Neuronal stem cell (in vitro differentiated cells): ENCODE measurements around the gene DELE1.

Source experiments
- DNase-seq: peaks from one replicate; pipeline ENCODE4 v3.0.0-alpha.2; 2013; ENCODE audit warnings: low spot score
- H2AFZ ChIP-seq: one replicate; pipeline ENCODE4 v1.6.1; 2013; ENCODE audit warnings: mild to moderate bottlenecking, low read length, inconsistent platforms
- H2AK5ac ChIP-seq: 2 replicates; pipeline ENCODE4 v1.6.1; 2013; ENCODE audit warnings: low read depth, mild to moderate bottlenecking, inconsistent platforms, low read length, moderate library complexity, mixed read lengths
- H2BK120ac ChIP-seq: 2 replicates; pipeline ENCODE4 v1.6.1; 2013; ENCODE audit warnings: low read depth, mild to moderate bottlenecking, inconsistent platforms, low read length, moderate library complexity, mixed read lengths
- H2BK12ac ChIP-seq: one replicate; pipeline ENCODE4 v1.6.1; 2013; ENCODE audit warnings: low read length, inconsistent platforms
- H2BK15ac ChIP-seq: 2 replicates; pipeline ENCODE4 v1.6.1; 2013; ENCODE audit warnings: mild to moderate bottlenecking, low read length, inconsistent platforms, mixed read lengths
- H2BK5ac ChIP-seq: one replicate; pipeline ENCODE4 v1.6.1; 2013; ENCODE audit warnings: inconsistent platforms, mild to moderate bottlenecking, low read length, moderate library complexity
- H3K14ac ChIP-seq: one replicate; pipeline ENCODE4 v1.6.1; 2013; ENCODE audit warnings: low read length, inconsistent platforms
- H3K18ac ChIP-seq: 2 replicates; pipeline ENCODE4 v1.6.1; 2013; ENCODE audit warnings: low read length, inconsistent platforms
- H3K23ac ChIP-seq: 2 replicates; pipeline ENCODE4 v1.6.1; 2013; ENCODE audit warnings: low read depth, mild to moderate bottlenecking, mixed read lengths, low read length, inconsistent platforms; ENCODE audit not compliant: poor library complexity
- H3K27ac ChIP-seq: replicated peaks from 3 replicates; pipeline ENCODE4 v1.5.1; 2013; ENCODE audit warnings: low read length, inconsistent platforms
- H3K27me3 ChIP-seq, 3 experiments: 2 replicates each; pipeline ENCODE4 v1.6.1; 2013; ENCODE audit warnings: low read length in 3 of 3, mild to moderate bottlenecking in 2 of 3, inconsistent platforms in 1 of 3, low read depth in 1 of 3, mixed read lengths in 1 of 3, moderate library complexity in 1 of 3; ENCODE audit not compliant: control insufficient read depth in 3 of 3, insufficient read depth in 3 of 3
- H3K36me3 ChIP-seq, 2 donors: replicated peaks in 1 of 2; 2 replicates each; pipeline ENCODE4 v1.6.1; 2013; ENCODE audit warnings: low read length in 2 of 2; ENCODE audit not compliant: control insufficient read depth in 2 of 2, insufficient read depth in 2 of 2
- H3K4ac ChIP-seq: 2 replicates; pipeline ENCODE4 v1.6.1; 2013; ENCODE audit warnings: inconsistent platforms, mild to moderate bottlenecking, low read length, moderate library complexity
- H3K4me1 ChIP-seq, 2 donors: 1 replicate in 1 of 2; 2 replicates in 1 of 2; pipeline ENCODE4 v1.6.1; 2013; ENCODE audit warnings: low read length in 2 of 2, low read depth in 1 of 2; ENCODE audit not compliant: control insufficient read depth in 2 of 2, insufficient read depth in 1 of 2
- H3K4me2 ChIP-seq: one replicate; pipeline ENCODE4 v1.6.1; 2013; ENCODE audit warnings: mild to moderate bottlenecking, low read length, inconsistent platforms; ENCODE audit not compliant: insufficient read depth, poor library complexity, severe bottlenecking
- H3K4me3 ChIP-seq, 2 donors: 2 replicates each; pipeline ENCODE4 v1.5.1; 2013; ENCODE audit warnings: low read length in 2 of 2, mild to moderate bottlenecking in 2 of 2, inconsistent platforms in 1 of 2, moderate library complexity in 1 of 2
- H3K79me1 ChIP-seq: one replicate; pipeline ENCODE4 v1.6.1; 2013; ENCODE audit warnings: low read depth, mild to moderate bottlenecking, inconsistent platforms, low read length, moderate library complexity
- H3K9ac ChIP-seq: one replicate; pipeline ENCODE4 v1.6.1; 2013; ENCODE audit warnings: mild to moderate bottlenecking, low read depth, low read length, inconsistent platforms; ENCODE audit not compliant: poor library complexity
- H3K9me3 ChIP-seq, 2 donors: replicated peaks in 1 of 2; 2 replicates each; pipeline versions ENCODE3 to v1.6.1; 2013; ENCODE audit warnings: low read length in 2 of 2, mild to moderate bottlenecking in 2 of 2, inconsistent platforms in 1 of 2, low read depth in 1 of 2, mixed read lengths in 1 of 2, moderate library complexity in 1 of 2; ENCODE audit not compliant: control insufficient read depth in 2 of 2, insufficient read depth in 1 of 2
- H4K8ac ChIP-seq: one replicate; pipeline ENCODE4 v1.6.1; 2013; ENCODE audit warnings: low read depth, mild to moderate bottlenecking, inconsistent platforms, low read length, moderate library complexity
- H4K91ac ChIP-seq: one replicate; pipeline ENCODE4 v1.6.1; 2013; ENCODE audit warnings: low read length, low read depth, mild to moderate bottlenecking, inconsistent platforms; ENCODE audit not compliant: poor library complexity
- WGBS, 2 donors: extraction: QIAGEN DNeasy Blood & Tissue Kit; methylation state at CpG; one replicate each; pipeline ENCODE4 v1.1.7; 2013; ENCODE audit warnings: missing lambda C conversion rate in 2 of 2, mixed read lengths in 1 of 2; ENCODE audit not compliant: insufficient read length in 2 of 2, insufficient replicate concordance in 1 of 2; ENCODE audit errors: extremely low coverage in 2 of 2; 5-methylcytosine and 5-hydroxymethylcytosine counted together

The DELE1 gene

DNA sequence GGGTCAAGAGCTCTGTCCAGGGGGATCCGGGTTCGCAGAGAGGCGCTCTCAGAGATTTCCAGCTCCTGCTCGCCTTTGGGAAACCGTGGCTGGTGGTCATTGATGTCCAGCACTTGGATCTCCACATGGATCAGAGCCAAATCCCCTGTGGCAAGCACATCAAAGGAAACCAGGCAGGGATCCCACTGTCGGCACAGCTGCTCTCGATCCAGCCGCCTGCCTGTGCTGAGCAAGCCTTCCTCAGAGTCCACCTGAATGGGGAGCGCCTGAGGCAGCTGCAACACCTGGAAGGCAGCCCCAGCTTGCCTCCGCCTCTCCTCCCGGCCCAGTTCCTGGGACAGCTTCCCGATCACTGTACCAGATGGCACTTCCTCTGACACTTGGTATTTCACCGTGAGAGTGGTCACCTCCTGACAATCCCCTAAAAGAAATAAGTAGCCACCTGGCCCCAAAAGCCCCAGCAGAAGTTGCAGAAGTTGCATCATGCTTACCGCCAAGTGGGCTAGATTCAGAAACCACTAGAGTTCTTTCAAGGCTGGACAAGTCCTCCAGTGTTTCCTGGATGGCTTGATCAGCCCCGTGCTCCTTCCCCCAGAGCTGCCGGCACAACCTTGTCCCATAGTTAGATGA lies 33.8 kb downstream of the DELE1 start:
- Histone ChIP-seq H3K4me3 (no peak overlapping the region), H3K79me1 (no peaks in the 10 kb centered on the region), H3K9me3 (no peaks in the 10 kb centered on the region), H3K4ac (no peak overlapping the region), H3K4me1 (peaks cover 7 to 26% of the 10 kb centered on the region in 2 donors), H3K18ac (no peak overlapping the region), H2BK12ac (no peak overlapping the region), H3K4me2 (no peak overlapping the region), H4K8ac (no peak overlapping the region), H3K23ac (no peak overlapping the region), H3K27ac (no peak overlapping the region), H2BK15ac (no peak overlapping the region), H2BK120ac (no peak overlapping the region), H3K36me3 (no peaks in the 10 kb centered on the region), H3K27me3 (no peaks in the 10 kb centered on the region), H3K14ac (no peak overlapping the region), H2AFZ (peak overlapping the region; percentile 75), H3K9ac (no peak overlapping the region), H4K91ac (no peak overlapping the region), H2AK5ac (no peak overlapping the region), H2BK5ac (no peak overlapping the region)
- DNase-seq, result no peak
- WGBS, 2 donors, result no CpG with 5 or more reads among the region's 16 CpGs

DNA sequence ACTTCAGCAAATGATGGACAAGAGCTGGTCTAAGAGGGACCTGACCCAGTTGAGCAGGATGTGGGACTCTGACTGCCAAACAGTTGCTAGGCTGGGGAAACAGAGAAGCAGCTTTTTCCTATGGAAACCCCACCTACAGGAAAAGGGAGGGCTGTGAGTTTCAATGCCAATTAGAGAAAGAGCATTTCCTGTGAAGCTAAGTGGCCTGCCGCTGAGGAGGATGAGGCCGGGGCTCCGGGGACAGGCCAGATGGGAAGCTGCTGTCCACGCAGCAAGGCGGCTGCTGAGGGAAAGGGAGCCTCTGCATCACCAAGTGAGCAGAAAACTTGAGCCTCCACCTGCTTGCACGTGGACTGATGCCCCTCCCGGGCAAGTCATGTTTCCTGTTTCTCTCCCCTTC lies 34.4 kb downstream of the DELE1 start, which contains the start of gene PCDH12:
PCDH12 (minus strand) TSS at position 90 of the 400 bp plus-strand sequence. CDS start 351 bp downstream, outside the sequence.
- H2AK5ac ChIP-seq, result no peak within 1 kb of the TSS

DNA sequence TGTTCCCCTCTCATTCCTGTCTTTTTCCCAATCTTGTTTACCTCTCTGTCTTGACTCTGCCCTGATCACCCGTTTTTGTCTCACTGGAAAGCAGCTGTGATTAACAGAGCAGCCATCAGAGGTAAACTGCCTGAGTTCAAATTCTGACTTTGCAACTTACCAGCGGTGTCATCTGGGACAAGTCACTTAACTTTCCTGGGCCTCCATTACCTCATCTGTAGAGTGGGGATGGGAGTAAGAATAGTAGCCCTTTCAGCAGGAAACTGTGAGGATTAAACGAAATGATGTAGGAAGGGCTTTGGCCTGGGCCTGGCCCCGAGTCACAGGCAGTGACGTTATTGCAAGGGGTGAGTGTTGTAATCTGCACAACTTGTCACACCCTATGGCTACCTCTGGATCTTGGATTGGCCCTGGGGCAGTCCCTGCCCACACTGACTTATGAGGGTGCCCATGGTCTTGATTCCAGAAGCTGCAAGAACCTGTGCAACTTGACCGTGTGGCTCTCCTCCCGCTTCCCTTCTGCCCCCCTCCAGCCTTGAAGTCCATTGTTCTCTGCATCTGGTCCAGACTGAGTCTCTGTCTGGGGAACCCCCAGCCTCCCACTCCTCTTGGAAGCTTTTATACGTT lies 35.0 kb downstream of the DELE1 start:
- Histone ChIP-seq H3K18ac (no peak overlapping the region), H2AK5ac (no peak overlapping the region), H4K8ac (no peak overlapping the region), H3K9me3 (no peaks in the 10 kb centered on the region), H3K9ac (no peak overlapping the region), H3K79me1 (no peaks in the 10 kb centered on the region), H2BK120ac (no peak overlapping the region), H3K4me3 (no peak overlapping the region), H3K27me3 (no peaks in the 10 kb centered on the region), H3K14ac (no peak overlapping the region), H3K4me2 (no peak overlapping the region), H4K91ac (no peak overlapping the region), H3K23ac (no peak overlapping the region), H2BK12ac (no peak overlapping the region), H2BK15ac (no peak overlapping the region), H3K36me3 (no peaks in the 10 kb centered on the region), H2AFZ (peak overlapping the region; percentile 75), H3K4ac (no peak overlapping the region), H2BK5ac (no peak overlapping the region), H3K27ac (no peak overlapping the region), H3K4me1 (peaks cover 7 to 26% of the 10 kb centered on the region in 2 donors)
- no peak for DNase-seq
- WGBS, 2 donors, result no CpG with 5 or more reads among the region's 8 CpGs

More for the DNA sequence above, 34.4 kb downstream of the DELE1 start, which contains the start of gene PCDH12:
- Histone ChIP-seq H3K18ac (no peak within 1 kb of the TSS), H3K4ac (no peak within 1 kb of the TSS), H3K14ac (no peak within 1 kb of the TSS), H2AFZ (peak within 1 kb of the TSS; percentile 75), H3K36me3 (no peaks in the 10 kb centered on the region), H4K91ac (no peak within 1 kb of the TSS), H3K79me1 (no peaks in the 10 kb centered on the region), H3K27ac (no peak within 1 kb of the TSS), H3K4me2 (no peak within 1 kb of the TSS), H3K4me3 (no peak within 1 kb of the TSS), H2BK5ac (no peak within 1 kb of the TSS), H2BK120ac (no peak within 1 kb of the TSS), H3K4me1 (peaks cover 7 to 26% of the 10 kb centered on the region in 2 donors), H4K8ac (no peak within 1 kb of the TSS), H3K23ac (no peak within 1 kb of the TSS), H3K9me3 (no peaks in the 10 kb centered on the region), H2BK15ac (no peak within 1 kb of the TSS), H2BK12ac (no peak within 1 kb of the TSS), H3K27me3 (no peaks in the 10 kb centered on the region), H3K9ac (no peak within 1 kb of the TSS)
- no peak for DNase-seq
- WGBS, 2 donors, result no CpG with 5 or more reads among the region's 7 CpGs

DNA sequence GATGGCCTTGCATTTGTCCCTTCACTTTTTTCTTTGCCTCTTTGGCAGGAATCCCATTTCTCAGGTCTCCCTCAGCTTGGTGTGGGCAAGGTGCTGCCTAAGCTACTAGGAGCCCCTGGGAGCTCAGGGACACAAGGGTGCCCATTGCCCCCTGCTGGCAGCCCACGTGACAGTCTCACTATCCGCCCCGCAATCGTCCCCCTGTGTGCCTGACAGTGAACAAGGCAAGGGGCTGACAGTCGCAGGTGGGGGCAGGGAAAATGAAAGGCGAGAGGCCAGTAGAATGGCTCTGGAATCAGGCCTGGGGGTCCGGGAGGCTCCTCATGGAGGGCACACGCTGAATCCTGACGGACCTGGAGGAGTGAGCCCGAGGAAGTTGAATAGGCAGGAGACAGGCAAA lies 36.3 kb downstream of the DELE1 start:
- Histone ChIP-seq H2BK120ac (no peak overlapping the region), H3K4ac (no peak overlapping the region), H3K9me3 (no peaks in the 10 kb centered on the region), H3K79me1 (no peaks in the 10 kb centered on the region), H2AFZ (peak overlapping the region; percentile 42), H3K9ac (peak overlapping the region; percentile 21), H2BK5ac (no peak overlapping the region), H2BK12ac (peak overlapping the region; percentile 5), H3K4me1 (peaks cover 7 to 26% of the 10 kb centered on the region in 2 donors), H3K27me3 (no peaks in the 10 kb centered on the region), H2AK5ac (peak overlapping the region; percentile 76), H4K8ac (no peak overlapping the region), H3K14ac (peak overlapping the region; percentile 65), H2BK15ac (no peak overlapping the region), H3K4me3 (no peak overlapping the region), H3K4me2 (no peak overlapping the region), H4K91ac (no peak overlapping the region), H3K18ac (peak overlapping the region; percentile 63), H3K27ac (no peak overlapping the region), H3K23ac (no peak overlapping the region), H3K36me3 (no peaks in the 10 kb centered on the region)
- no peak for DNase-seq
- no CpG with 5 or more reads among the region's 10 CpGs for WGBS, 2 donors
